Islet of Langerhans (tissue), 1 donor: Measurements from ENCODE around the gene WWOX.
A peak's percentile ranks its signal among the peaks of the same experiment; 100 is the strongest.
"Not testable (repeated sequence)": the region's sequence is repeated elsewhere in the genome, so short reads cannot be mapped to it uniquely, and the experiment has no call there.

Experiments
- FAIRE-seq: peaks from one replicate; lab custom pipeline; 2011; peaks lifted over from hg19 to GRCh38; lab: Jason Lieb, UNC

The WWOX gene

GRCh38 chr16:78584991-78585390 lies 485.5 kb downstream of the WWOX start:
- no peak for FAIRE-seq

DNA sequence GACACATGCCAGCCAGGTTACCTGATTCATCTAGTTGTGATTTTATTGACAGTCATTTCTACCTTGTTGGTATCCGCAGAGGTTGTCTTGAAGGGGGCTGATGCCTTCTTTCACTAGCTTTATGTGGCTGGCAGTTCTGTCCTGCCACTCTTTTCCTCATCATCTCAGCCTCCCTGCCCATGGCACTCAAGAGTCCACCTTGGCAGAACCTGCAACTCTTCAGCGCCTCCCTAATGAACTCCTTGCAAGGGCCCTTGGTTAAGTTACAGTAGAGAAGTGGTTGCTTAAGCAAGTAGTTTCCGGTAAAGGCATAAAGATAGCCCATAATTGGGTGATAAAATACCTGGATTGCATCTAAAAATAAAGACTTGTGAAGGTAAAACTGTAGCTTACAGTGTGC lies 489.9 kb downstream of the WWOX start:
- no peak for FAIRE-seq

DNA sequence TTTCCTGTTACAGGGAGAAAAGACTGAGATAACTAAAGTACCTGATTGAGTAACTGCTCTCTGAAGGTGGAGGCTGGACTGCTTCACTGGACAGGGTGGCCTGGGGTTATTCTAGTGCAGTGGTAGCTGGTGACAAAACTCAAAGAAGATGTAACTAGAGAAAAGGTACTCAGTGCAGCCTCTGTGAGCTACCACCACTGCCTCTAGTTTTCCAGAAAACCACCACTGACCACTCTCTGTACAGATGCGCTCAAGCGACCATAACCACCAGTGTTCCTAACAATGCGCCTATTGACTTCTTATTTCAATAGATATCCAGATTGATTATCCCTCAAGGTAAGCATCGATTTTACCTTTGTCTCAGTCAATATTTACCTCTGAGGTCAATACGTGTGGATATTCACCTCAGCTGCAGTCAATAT lies 492.2 kb downstream of the WWOX start:
- no peak for FAIRE-seq

GRCh38 chr16:78592111-78592510 lies 492.7 kb downstream of the WWOX start:
- no peak for FAIRE-seq

GRCh38 chr16:78593352-78593751 lies 493.9 kb downstream of the WWOX start:
- no peak for FAIRE-seq

- FAIRE-seq: no peak
These were observed 494.7 kb downstream of the WWOX start for GRCh38 chr16:78594191-78594590.

DNA sequence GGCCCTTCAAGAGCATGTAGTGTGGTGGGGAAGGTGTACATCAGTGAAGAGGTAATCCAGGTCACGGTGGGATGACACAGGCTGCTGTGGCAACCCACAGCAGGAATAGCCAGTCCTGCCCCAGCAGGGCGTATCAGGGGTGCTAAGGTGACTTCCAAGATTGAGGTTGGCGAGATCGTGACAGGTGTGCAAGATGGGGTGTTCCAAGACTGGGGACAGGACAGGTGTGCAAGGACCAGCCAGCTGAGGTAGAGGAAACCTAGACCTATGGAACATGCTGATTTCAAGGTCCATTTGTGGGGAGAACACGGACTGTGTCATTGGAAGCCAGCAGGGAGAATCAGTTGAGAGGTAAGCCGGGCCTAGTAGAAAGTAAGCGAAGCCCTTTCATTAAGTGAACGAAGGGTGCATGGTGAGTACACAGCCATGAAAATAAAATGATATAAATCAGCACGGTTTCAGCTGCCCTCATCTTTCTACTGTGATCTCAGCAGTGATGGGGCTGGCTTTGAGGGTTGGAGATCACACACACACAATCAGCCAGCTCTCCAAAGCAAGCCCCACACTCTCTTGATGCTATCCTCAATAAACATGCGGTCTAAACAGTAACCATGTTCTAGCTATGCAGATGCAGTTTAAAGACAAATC lies 497.0 kb downstream of the WWOX start:
- FAIRE-seq: no peak

DNA sequence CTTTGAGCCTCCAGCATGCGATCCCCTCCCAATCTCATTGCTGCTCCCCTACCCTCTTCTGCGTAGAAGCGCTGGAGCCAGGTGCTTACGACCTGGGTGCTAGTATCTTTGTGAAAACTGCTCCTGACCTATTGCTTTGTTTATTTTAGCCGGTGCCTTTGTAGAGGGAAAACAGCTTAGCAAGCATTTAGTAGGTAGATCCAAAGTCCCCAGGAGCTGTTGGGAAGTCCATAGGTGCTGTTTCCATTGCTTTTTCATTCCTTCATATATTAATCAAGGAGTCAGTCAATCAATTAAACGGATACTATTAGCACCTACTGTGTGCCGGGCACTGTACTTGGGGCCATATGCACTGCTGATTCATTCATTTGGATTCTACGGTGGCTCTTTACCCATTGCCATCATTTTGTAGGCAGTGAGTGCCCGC lies 497.6 kb downstream of the WWOX start:
- FAIRE-seq: no peak

DNA sequence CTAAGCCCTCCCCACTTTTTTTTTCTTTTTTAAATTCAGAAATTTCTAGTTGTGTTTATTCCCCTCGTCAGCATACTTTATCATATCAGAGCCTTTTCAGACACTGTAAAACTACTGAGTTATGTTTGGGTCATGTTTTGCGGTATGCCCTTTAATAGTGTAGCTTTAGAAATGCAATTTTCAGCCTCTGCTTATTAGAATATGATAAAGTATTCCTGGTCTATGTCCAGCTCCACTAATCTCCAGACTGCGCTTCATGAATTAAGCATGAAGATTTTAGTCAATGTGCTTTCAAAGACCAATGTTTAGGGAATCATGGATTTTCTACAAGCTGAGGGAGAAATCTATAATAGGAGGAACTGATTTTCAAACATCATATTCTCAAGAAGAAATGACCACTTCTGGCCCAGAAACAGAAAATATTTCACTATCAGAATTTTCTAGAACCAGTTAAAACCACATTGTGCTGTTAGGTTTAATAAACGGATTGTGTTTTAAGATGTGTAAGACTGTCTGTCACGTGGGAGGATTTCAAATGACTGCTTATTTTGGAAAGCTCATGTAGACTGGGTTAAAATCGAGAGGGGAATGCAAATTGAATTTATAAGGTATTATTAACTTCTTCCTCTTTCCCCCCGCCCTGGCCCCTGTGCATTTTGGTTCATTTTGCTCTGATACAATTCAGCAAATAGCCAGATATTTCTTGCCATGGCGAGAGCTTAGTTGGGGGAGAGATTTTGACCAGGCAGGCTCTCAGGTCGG lies 498.5 kb downstream of the WWOX start:
- FAIRE-seq: no peak

GRCh38 chr16:78599271-78599670 lies 499.8 kb downstream of the WWOX start:
- FAIRE-seq: no peak

- FAIRE-seq: not testable (repeated sequence)
These were observed 505.1 kb downstream of the WWOX start for GRCh38 chr16:78604423-78605062.

DNA sequence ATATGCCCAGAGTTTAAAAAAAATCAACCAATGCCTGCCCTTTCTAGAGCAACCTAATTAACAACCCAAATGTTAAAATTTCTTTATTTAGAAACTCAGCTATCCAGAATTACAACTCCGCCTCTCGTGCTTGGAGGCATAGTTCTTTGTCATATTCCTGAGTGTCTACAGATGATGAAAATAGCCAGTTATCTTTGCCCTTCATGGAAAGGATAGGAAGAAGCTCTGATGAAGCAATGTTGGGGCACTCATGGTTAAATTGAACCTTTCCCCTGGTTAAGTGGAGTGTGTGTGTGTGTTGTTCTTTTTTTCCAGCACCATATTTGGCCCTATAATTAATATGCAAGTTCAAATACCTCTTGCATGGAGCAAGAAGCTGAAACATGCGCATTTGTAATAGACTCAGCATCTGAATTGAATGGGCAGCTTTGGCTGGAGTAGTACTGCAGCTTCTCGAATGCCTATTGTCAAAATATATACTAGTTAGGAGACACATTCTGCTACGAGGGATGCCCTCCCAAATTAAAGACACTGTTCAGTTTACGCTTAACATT lies 506.2 kb downstream of the WWOX start:
- no peak for FAIRE-seq

DNA sequence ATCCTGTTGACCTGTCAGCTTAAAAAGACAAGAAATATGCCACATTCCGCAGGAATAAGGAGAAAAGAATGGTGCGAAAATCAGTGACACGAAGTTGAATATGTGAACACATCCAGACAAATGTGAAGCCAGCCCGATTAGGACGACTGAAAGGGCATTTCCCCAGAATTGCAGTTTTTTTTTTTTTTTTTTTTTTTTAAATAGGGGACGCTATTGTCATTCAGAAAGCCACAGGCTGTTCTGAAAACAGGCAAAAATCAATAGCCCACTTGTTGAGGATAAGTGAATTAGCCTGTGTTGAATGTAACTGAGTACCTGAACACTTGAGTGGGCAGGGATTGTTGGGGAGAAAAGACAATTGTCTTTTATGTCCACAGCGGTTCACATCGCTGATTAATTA lies 507.1 kb downstream of the WWOX start:
- no peak for FAIRE-seq

- no peak for FAIRE-seq
These were observed 507.6 kb downstream of the WWOX start for GRCh38 chr16:78607022-78607421.

DNA sequence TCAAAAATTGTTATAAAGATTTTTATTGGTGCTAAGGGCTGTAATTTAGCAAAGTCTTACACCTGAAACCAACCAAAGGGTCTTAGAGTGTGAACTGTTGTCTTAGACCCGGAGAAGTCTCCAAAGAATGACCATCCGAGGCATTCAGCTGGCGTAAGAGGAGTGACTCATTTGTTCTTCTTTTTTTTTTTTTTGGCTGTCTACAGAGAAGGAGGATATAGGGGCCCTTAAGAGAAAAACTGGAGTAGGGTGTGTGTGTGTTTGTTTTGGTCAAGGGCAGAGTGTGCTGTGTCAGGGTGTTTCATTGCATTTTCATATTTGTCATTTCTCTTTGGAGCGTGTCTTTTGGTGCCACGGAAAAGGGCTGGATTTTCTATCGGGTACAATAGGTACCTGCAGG lies 508.0 kb downstream of the WWOX start:
- no peak for FAIRE-seq

DNA sequence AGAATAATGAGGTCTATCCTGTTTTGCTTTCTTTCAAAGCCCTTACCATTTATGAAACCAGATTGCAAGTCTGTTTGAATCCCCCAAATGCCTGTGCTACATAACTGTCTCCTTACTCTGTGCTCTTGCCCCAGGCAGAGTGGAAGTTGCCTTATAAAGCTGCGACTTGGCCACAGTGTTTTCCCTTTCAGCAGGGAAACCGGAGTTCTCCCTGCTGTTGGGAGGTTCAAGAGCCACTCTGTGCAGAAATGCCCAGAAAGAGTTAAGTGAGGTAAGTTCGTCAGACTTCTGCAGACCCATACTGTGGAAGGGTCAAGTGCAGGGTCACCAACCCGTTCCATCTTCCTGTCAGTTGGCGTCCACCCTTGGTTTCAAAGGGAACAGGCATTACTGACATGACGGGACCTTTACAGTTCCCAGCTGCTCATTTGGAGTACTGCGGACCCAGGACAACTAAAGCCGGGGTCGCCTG lies 508.9 kb downstream of the WWOX start:
- no peak for FAIRE-seq

- peak; percentile 75 for FAIRE-seq
These were observed 510.2 kb downstream of the WWOX start for GRCh38 chr16:78609402-78610274.

DNA sequence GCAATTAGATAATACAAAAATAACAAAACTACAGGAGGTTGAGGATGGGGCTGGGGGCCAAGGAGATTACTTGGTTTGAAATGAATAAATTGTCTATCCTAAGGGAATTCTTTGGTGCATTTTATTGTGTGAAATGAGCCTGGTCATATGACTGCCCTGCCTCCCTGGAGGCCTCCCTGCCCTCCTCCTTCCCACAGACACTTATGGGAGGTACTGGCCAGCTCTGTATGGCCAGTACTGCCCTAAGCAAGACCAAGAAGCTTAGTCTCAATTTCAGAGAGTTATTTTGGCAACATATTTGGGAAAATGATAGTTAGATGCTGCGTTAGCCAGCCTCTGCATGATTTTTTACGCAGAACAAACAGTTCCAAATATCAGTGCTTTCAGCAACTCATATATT lies 511.9 kb downstream of the WWOX start:
- FAIRE-seq: no peak

DNA sequence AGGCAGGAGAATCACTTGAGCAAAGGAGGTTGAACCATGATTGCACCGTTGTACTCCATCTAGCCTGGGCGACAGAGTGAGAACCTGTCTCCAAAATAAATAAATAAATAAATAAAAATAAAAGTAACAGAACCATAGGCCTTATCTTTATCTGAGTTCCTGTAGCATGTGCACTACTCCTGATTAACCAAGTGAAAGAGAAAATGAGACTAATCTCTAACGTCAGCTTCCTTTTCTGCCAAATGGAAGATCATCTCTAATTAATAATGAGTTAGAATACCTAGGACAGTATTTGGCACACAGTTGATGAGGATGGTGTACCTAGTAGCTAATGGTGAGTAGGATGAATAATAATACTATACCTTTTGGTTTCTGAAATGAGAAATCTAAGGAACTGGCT lies 520.4 kb downstream of the WWOX start:
- FAIRE-seq: no peak

DNA sequence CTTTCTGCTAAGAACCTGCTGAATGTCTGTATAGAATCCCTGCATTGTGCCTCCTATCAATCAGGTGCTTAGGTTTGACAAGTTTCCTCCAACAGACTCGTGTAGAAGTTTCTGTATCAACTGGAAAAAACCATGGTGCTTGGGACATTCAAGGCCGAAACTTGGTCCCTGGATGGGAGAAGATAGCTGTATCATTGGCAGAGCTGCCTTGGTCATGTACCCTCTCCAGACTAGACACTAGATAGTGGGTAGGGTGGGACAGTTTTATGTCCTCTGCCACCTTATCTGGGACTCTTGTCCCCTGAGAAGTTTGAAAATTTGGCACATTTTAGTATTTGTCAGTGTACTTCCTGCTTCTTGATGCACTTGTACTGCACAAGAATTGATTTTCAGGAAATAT lies 520.8 kb downstream of the WWOX start:
- FAIRE-seq: no peak

DNA sequence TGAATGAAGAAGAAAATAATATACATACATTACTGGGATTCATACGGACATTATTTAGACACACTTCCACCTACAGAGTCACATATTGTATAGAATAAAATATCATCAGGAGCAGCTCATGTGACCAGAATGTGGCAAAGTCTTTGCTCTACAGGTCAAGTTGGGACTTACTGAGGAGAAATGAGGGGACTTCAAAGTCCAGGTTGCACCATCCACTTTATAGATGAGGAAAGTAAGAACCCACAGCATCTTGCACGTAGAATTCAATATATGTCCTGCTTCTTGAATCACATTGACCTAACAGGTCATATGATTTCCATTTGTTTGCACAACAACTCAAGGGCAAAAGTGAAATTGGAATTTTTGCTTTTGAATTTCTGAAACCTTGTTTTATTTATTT lies 524.3 kb downstream of the WWOX start:
- no peak for FAIRE-seq

DNA sequence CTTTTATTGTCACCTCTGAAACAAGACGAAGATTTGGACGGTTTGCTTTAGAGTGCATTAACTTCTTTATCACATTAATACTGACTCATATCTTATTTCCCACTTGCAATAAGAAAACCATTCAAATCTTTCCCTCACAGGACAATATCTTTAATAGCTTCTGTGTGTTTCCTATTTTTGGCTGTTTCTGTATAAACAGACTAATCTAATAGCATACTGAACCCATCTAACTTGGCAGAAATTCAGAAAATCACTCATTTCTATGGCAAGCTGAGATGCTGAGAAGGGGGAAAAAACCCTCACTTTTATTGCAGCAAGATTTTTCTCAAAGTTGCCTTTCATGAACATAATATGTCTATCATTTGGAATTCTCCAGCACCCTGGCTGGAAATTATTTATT lies 524.9 kb downstream of the WWOX start:
- peak; percentile 5 for FAIRE-seq
